ENCODE measurements around the gene CASQ1.

DNA sequence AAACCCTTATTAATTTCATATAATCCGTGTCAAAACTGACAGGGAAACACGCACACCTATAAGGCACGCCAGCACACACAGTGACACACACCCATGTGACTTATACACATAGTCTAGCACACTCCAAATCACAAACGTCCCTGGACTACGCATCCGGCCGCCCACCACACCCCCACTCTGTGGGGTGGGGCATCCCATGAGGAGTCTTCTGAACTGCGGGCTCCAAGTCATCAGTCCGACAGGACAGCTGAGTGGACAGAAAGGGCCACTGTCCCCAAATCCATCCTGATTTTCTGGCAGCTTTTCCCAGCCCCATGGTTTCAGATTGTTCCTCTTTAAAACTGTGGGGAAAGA, 15.6 kb downstream of the CASQ1 start:
- TF ChIP-seq CTCF (IDR thresholded peaks at IDR 0.05) (no peak), POLR2A (IDR thresholded peaks at IDR 0.05) (no peak)

Measured in ovary (tissue), 3 donors.